Stimulated activated CD4-positive, alpha-beta T cell treated with anti-CD3 and anti-CD28 coated beads, Interleukin-2, amount 100 ng/mL, for 24 hours (primary cell): ENCODE results near the gene CRYGC.

Experiments used
- DNase-seq, 2 donors: peaks; one replicate each; pipeline ENCODE4 v3.0.0-alpha.2; 2020

Gene CRYGC

DNA sequence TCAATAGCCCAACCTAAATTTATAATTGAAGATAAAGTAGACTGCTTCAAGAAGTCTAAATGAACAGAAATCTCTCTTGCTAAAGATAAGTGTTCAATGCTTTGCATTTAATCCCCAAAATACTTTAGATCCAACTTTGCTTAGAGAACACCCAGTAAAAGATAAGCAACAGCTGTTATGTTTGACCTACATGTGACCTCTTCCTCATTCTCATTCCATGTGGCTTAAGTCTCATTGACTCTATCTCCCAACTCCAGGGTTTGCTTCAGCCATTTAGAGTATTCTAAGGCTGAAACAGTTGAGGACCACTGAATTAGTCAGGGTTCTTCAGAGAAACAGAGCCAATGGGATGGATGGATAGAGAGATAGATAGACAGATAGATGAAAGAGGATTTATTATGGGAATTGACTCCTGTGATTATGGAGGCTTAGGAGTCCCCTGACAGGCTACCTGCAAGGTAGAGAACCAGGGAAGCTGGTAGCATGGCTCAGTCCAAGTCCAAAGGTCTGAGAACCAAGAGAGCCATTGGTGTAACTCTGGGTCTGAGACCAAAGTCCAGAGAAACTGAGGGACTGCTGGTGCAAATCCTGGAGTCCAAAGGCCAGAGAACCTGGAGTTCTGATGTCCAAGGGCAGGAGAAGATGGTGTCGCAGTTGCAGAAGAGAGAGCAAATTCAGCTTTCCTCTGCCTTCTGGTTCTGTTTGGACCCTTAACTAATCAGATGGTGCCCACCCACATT lies 37.4 kb downstream of the CRYGC start:
- no peak for DNase-seq

DNA sequence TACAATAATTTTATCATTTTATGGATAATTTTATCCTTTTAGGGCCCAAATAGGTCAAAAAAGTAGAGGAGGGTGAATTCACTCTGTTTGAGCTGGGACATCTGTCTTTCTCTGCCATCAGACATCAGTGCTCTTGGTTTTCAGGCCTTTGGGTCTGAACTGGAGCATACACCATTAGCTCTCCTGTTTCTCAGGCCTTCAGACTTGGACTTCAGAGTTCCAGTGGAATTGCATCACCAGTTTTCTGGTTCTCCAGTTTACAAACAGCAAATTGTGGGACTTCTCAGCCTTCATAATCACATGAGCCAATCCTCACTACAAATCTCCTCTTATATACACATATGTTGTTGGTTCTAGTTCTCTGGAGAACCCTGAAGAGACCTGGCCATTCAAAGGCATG lies 39.2 kb downstream of the CRYGC start:
- no peak for DNase-seq

DNA sequence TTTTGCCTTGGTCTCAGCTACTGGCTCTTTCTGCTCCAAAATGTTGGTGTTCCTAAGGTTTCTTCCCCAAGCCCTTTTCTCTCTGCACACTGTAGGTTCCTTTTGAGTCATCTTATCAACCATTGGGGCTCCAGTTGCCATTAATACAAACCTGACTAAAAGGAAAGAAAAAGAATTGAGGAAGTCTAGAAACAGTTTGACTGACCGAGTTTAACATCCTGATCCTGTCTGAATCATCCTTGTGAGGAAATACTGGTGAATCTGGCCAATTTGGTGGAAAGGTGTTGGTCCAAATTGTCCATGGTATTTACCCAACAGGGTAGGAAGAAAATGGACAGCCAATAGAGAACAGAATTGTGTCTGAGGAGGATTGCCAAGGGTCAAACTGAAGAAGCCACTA lies 43.6 kb downstream of the CRYGC start:
- DNase-seq: no peak

DNA sequence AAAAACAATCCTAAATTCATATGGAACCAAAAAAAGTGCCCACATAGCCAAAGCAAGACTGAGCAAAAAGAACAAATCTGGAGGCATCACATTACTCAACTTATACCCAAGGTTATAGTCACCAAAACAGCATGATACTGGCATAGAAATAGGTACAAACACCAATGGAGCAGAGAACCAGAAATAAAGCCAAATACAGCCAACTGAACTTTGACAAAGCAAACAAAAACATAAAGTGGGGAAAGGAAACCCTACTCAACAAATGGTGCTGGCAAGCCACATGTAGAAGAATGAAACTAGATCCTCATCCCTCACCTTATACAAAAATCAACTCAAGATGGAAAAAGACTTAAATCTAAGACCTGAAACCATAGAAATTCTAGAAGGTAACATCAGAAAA lies 45.8 kb downstream of the CRYGC start:
- no peak for DNase-seq
